ENCODE data around the gene XPO6. TPM values are rescaled to one million over a fixed set of nuclear protein-coding genes. Genes with fewer than 3 reads are reported as not detected.

XPO6 gene
- polyA plus RNA-seq, 1 of the 3 experiments (the other 2 are of a cell fraction): 97.1 TPM

- ChIA-PET CTCF (interaction anchor here (1.3 kb wide), 1 partner anchor 101 kb away, joined by 3 read pairs; no protein-coding TSS in a partner anchor), POLR2A (no interaction called here)
- H3K36me3 ChIP-seq (replicated peaks in 1 of 2; ENCODE audit: control insufficient read depth in 1 of 2, insufficient read depth in 2 of 2, low read length in 1 of 2): peaks cover 36 to 50% of the 10 kb centered on the region in 2 experiments
These were observed 39.9 kb downstream of the XPO6 start for GRCh38 chr16:28171816-28172215.

More at GRCh38 chr16:28171816-28172215, 39.9 kb downstream of the XPO6 start:
- TF ChIP-seq, protein P1, sequence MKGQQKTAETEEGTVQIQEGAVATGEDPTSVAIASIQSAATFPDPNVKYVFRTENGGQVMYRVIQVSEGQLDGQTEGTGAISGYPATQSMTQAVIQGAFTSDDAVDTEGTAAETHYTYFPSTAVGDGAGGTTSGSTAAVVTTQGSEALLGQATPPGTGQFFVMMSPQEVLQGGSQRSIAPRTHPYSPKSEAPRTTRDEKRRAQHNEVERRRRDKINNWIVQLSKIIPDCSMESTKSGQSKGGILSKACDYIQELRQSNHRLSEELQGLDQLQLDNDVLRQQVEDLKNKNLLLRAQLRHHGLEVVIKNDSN (IDR thresholded peaks at IDR 0.05; ENCODE audit: borderline replicate concordance, low read depth): no peak
- TF ChIP-seq EZH2phosphoT487 (IDR thresholded peaks at IDR 0.05; ENCODE audit: borderline replicate concordance, low read depth) (no peak), MAX (IDR thresholded peaks at IDR 0.05; ENCODE audit: low read depth) (no peak), RCOR1 (IDR thresholded peaks at IDR 0.05; ENCODE audit: low read length) (no peak), YY1 (IDR thresholded peaks at IDR 0.05; ENCODE audit: low read depth) (no peak), RAD21 (IDR thresholded peaks at IDR 0.05; ENCODE audit: low read length) (no peak), FOSL2 (IDR thresholded peaks at IDR 0.05; ENCODE audit: borderline replicate concordance, low read depth) (no peak), JUND (IDR thresholded peaks at IDR 0.05) (no peak)
- TF ChIP-seq, protein P2, sequence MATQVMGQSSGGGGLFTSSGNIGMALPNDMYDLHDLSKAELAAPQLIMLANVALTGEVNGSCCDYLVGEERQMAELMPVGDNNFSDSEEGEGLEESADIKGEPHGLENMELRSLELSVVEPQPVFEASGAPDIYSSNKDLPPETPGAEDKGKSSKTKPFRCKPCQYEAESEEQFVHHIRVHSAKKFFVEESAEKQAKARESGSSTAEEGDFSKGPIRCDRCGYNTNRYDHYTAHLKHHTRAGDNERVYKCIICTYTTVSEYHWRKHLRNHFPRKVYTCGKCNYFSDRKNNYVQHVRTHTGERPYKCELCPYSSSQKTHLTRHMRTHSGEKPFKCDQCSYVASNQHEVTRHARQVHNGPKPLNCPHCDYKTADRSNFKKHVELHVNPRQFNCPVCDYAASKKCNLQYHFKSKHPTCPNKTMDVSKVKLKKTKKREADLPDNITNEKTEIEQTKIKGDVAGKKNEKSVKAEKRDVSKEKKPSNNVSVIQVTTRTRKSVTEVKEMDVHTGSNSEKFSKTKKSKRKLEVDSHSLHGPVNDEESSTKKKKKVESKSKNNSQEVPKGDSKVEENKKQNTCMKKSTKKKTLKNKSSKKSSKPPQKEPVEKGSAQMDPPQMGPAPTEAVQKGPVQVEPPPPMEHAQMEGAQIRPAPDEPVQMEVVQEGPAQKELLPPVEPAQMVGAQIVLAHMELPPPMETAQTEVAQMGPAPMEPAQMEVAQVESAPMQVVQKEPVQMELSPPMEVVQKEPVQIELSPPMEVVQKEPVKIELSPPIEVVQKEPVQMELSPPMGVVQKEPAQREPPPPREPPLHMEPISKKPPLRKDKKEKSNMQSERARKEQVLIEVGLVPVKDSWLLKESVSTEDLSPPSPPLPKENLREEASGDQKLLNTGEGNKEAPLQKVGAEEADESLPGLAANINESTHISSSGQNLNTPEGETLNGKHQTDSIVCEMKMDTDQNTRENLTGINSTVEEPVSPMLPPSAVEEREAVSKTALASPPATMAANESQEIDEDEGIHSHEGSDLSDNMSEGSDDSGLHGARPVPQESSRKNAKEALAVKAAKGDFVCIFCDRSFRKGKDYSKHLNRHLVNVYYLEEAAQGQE (IDR thresholded peaks at IDR 0.05; ENCODE audit: low read depth, low read length): no peak
- TF ChIP-seq, protein P3, sequence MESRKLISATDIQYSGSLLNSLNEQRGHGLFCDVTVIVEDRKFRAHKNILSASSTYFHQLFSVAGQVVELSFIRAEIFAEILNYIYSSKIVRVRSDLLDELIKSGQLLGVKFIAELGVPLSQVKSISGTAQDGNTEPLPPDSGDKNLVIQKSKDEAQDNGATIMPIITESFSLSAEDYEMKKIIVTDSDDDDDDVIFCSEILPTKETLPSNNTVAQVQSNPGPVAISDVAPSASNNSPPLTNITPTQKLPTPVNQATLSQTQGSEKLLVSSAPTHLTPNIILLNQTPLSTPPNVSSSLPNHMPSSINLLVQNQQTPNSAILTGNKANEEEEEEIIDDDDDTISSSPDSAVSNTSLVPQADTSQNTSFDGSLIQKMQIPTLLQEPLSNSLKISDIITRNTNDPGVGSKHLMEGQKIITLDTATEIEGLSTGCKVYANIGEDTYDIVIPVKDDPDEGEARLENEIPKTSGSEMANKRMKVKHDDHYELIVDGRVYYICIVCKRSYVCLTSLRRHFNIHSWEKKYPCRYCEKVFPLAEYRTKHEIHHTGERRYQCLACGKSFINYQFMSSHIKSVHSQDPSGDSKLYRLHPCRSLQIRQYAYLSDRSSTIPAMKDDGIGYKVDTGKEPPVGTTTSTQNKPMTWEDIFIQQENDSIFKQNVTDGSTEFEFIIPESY (IDR thresholded peaks at IDR 0.05; ENCODE audit: borderline replicate concordance, low read depth): no peak
- no peak for DNase-seq
- Histone ChIP-seq H3K4me2 (no peak overlapping the region), H3K4me1 (ENCODE audit: control insufficient read depth in 1 of 2, insufficient read depth in 2 of 2, low read depth in 1 of 2, low read length in 1 of 2) (peaks cover 0 to 7% of the 10 kb centered on the region in 2 experiments; a peak in 1 of 4 replicates), H3K79me2 (ENCODE audit: insufficient read depth) (peaks cover 34% of the 10 kb centered on the region; the same call in 1 of the 2 replicates), H2AFZ (ENCODE audit: low read depth) (no peak overlapping the region), H3K9me3 (no peaks in the 10 kb centered on the region), H3K27ac (ENCODE audit: low read depth in 2 of 2, low read length in 1 of 2) (no peak overlapping the region), H3F3A (replicated peaks; ENCODE audit: insufficient read depth) (no peaks in the 10 kb centered on the region), H3K27me3 (ENCODE audit: insufficient read depth) (no peaks in the 10 kb centered on the region), H3K9me2 (no peaks in the 10 kb centered on the region), H3K4me3 (ENCODE audit: low read depth in 2 of 2, low read length in 1 of 2) (no peak overlapping the region), H4K20me1 (ENCODE audit: insufficient read depth) (no peaks in the 10 kb centered on the region), H3K9ac (no peak overlapping the region)
- WGBS (ENCODE audit: low lambda C conversion rate): 93% methylated on average over 2 of the region's 2 CpGs
